SW480 (cell line): ENCODE data around the gene CDH13.
A peak's percentile ranks its signal among the peaks of the same experiment; 100 is the strongest.

Experiments
- DNase-seq: peaks from one replicate; pipeline ENCODE4 v3.0.0-alpha.2; 2016; ENCODE audit warnings: low spot score

The CDH13 gene

DNA sequence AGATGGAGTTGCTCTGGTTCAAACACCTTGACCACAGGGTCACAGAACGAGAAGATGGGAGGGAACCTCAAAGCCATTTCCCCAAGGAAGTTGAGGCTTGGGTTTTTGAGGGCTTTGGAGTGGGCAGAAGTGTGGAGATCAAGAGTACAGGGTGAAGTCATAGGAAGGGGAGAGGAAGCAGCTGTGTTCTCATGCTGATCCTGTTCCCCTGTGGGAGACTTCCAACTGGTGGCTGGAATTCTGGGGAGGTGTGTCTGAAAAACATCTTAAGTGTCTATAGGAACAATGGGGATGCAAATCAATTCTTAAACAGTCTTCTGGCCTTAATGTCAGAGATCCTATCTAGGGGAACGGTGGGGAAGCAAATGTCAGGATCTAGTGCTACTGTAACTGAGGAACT, 1142.2 kb downstream of the CDH13 start:
- no peak for DNase-seq

GRCh38 chr16:83769397-83770008, 1142.7 kb downstream of the CDH13 start:
- peak; percentile 20 for DNase-seq

- no peak for DNase-seq
These were observed 1144.7 kb downstream of the CDH13 start for GRCh38 chr16:83771306-83771942.

GRCh38 chr16:83772806-83773205, 1146.0 kb downstream of the CDH13 start:
- DNase-seq = no peak

DNA sequence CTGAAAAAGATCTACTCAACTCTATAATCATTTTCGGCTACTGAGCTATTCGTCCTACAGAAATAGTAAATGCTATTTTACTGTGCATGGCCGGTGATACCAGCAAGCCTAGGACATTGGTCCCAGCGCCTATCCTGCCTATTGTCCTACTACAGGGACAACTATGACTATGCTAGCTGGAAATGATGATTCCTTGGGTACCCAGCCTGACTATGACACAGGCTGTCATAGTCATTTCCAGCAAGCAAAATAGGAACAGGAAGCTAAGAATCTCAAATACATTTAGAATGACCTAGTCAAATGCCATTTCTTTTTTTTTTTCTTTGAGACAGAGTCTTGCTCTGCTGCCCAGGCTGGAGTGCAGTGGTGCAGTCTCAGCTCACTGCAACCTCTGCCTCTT, 1147.3 kb downstream of the CDH13 start:
- no peak for DNase-seq

DNA sequence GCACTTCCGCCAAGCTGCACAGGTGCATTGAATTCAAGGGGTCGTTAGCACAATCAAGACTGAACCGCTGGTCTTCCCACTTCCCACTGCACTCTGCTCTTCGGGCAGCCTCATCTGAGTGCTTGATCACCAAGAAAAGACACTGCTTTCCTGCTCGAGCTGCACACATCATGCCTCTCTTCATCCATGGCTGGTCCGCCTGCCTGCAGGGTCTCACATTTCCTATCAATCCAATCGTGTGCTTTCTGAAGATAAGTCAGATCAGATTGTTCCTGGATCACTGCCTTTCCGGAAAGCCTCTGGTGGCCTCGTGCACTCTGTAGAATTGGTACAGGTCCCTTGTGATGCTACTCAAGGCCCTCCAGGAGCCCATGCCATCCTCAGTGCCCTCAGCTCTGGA, 1150.2 kb downstream of the CDH13 start:
- DNase-seq = no peak

GRCh38 chr16:83779886-83780285, 1153.1 kb downstream of the CDH13 start:
- DNase-seq = no peak

GRCh38 chr16:83785455-83785854, 1158.7 kb downstream of the CDH13 start:
- no peak for DNase-seq

DNA sequence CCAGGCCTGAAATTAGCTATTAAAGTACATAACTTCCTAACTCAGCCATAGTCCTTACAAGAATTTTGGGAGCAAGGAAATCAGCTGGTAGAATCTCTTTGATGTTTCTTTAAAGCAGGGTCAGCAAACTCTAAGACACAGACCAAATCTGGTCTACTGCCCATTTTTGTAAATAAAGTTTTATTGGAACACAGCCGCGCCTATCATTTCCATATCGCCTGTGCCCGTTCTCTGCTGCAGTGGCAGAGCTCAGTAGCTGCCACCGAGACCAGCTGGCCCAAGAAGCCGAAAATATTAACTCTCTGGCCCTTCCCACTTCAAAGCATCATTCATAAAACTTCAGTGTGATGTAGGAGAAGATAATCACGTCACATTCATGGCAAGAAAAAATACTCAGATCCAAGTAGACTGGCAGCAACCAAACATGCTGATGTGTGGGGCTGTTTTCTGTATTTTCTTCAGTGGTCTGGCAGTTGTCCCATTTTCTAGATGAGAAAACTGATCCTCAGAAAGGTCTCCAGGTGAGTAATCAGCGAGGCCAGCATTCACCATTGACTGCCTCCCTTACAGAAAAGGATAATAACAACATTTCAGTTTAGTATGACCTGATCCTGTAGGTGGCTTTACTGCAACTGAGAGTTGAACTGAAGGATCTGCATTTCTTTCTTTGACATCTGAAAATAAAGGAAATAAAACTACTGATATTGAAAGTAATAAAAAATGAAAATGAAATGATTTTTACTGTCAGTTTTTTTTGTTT, 1163.1 kb downstream of the CDH13 start:
- DNase-seq = no peak

GRCh38 chr16:83791916-83792315, 1165.1 kb downstream of the CDH13 start:
- DNase-seq = no peak

DNA sequence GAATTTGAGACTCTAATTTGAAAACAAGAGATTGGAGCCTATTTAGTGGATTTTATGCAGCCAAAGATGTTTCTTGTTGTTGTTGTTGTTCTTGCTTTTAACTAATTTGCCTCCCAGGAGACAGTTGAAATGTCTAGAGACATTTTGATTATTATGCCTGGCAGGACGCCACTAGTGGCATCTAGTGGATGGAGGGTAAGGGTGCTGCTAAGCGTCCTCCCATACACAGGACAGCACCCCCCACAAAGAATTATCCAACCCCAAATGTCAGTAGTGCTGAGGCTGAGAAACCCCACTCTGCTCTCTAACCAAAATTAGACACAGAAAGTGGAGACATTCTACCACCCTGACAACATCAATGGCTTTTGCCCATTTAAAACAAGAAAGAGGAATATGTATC, 1165.6 kb downstream of the CDH13 start:
- no peak for DNase-seq

DNA sequence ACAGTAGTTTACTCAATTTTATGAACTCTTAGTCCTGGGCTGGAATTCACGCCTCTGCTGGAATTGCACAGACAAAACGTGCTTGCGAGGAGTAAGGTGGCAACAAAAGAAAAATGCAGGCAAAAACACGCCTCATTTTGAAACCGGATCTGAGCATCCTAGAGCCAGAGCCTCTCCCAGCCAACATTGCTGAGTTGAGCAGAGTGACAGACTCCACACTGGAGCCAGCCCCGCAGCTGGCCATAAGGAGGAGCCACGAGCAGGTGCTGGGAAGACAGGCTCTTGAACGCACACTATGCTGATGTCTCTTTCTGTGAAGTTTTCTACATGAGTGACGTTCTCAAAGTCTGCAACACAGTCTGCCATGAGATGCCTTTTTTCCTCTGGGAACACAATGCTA, 1166.4 kb downstream of the CDH13 start:
- no peak for DNase-seq

GRCh38 chr16:83794860-83795554, 1168.2 kb downstream of the CDH13 start:
- no peak for DNase-seq

DNA sequence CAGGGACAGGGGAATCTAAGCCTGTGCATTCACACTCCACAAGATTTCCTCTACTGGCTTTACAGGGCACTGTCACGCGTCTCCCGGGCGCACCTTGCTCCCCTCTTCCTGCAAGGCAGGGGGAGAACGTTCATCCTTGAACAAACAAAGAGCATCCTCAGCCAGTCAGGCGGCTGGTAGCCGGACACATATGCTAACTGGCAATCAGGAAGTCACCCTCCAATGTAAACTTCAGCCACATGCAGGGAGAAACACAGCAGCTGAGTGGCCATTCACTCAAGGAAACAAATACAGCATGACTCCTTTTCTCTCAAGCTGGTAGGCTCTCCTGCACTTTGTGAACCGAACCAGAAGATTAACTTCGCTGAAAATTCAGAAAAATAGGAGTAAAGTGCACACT, 1170.2 kb downstream of the CDH13 start:
- no peak for DNase-seq

- no peak for DNase-seq
These were observed 1172.6 kb downstream of the CDH13 start for GRCh38 chr16:83799336-83799735.

DNA sequence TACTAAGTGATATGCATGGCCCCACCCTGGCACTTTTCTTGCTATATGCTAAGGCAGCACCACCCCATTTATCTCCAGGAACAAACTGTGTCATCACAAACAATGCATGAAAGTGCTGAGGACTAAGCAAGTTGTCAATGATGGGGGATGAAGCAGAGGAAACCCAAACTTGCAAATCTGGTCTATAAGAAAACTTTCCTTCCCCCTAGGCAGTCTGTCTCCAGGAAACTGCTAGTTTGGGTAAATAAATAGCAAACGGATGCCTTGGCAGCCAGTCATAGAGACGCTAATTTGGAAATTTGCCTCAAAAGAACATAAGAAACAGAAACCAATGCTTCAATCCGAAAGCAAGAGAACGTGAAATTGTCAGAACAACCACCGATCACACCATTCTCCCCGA, 1175.4 kb downstream of the CDH13 start:
- no peak for DNase-seq

GRCh38 chr16:83802554-83803205, 1175.9 kb downstream of the CDH13 start:
- no peak for DNase-seq

- DNase-seq = no peak
These were observed 1177.0 kb downstream of the CDH13 start for GRCh38 chr16:83803811-83804210.

GRCh38 chr16:83804366-83804765, 1177.6 kb downstream of the CDH13 start:
- DNase-seq = no peak

DNA sequence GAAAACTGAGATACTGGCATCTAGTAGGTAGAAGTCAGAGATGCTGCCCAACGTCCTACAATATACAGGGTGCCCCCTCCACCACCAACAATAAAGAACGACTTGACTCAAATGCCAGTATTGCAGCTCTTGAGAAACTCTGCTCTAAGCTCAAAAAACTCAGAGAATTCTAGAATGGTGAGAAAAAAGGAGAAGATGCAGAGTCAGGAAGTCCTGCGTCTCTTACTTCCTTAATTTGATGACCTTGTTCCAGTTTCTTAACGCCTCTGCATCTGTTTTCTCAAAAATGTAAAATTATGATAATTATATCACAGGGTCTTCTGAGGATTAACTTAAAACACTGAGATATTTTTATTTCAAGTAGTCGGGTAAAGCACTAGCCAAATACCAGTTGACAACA, 1179.3 kb downstream of the CDH13 start:
- no peak for DNase-seq

DNA sequence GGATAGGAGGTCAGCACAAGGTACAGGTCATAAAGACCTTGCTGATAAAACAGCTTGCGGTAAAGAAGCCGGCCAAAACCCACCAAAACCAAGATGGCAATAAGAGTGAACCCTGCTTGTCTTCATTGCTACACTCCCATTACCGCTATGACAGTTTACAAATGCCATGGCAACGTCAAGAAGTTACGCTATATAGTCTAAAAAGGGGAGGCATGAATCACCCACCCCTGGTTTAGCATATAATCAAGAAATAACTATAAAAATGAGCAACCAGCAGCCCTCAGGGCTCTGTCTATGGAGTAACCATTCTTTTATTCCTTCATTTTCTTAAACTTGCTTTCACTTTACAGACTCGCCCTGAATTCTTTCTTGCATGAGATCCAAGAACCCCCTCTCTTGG, 1180.0 kb downstream of the CDH13 start:
- no peak for DNase-seq

DNA sequence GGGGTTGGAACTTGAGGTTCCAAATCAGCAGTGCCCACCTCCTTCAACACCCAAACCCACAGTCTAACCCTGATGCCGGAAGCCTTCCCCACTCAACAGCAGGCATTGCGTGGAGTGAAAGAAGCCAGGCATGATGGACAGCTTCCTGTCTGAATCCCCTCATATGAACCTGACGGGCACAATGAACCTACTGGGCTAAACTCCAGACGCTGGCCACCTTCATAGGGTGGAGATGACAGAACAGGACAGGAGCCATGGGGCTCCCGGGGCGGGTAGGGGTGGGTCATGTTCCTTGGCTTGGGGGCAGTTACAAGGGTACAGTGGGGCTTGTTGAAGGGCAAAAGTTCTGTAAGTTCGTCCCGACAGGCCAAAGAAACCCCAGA, 1180.5 kb downstream of the CDH13 start:
- DNase-seq = no peak
